Neural progenitor cell (in vitro differentiated cells): ENCODE results near the gene FAT3. TPM values are rescaled to one million over a fixed set of nuclear protein-coding genes. Genes with fewer than 3 reads are reported as not detected.

ENCODE experiments used
- DNase-seq: peaks from one replicate; pipeline ENCODE4 v3.0.0-alpha.2; 2016; ENCODE audit warnings: low spot score
- H2AFZ ChIP-seq: fragments of 200-600 bp; sonication (generic); replicated peaks from 2 replicates; pipeline ENCODE4 v1.6.1; 2016; ENCODE audit warnings: antibody characterized with exemption
- H3F3A ChIP-seq: fragments of 200-600 bp; sonication (generic); 2 replicates; pipeline ENCODE4 v1.6.1; 2016; ENCODE audit warnings: antibody characterized with exemption, low read depth
- H3K27ac ChIP-seq: fragments of 200-600 bp; sonication (generic); 2 replicates; pipeline ENCODE4 v1.5.1; 2016; ENCODE audit warnings: mild to moderate bottlenecking
- H3K27me3 ChIP-seq: fragments of 200-600 bp; sonication (generic); 2 replicates; pipeline ENCODE4 v1.6.1; 2016; ENCODE audit warnings: mild to moderate bottlenecking, moderate library complexity
- H3K36me3 ChIP-seq: fragments of 200-600 bp; sonication (generic); 2 replicates; pipeline ENCODE4 v1.5.1; 2016
- H3K4me1 ChIP-seq: fragments of 200-600 bp; sonication (generic); 2 replicates; pipeline ENCODE4 v1.6.1; 2016; ENCODE audit warnings: mixed run types
- H3K4me2 ChIP-seq: fragments of 200-600 bp; sonication (generic); 2 replicates; pipeline ENCODE4 v1.6.1; 2016
- H3K4me3 ChIP-seq: fragments of 200-600 bp; sonication (generic); 2 replicates; pipeline ENCODE4 v1.5.1; 2016
- H3K79me2 ChIP-seq: fragments of 200-600 bp; sonication (generic); 2 replicates; pipeline ENCODE4 v1.6.1; 2016; ENCODE audit warnings: low read depth
- H3K9ac ChIP-seq: fragments of 200-600 bp; sonication (generic); 2 replicates; pipeline ENCODE4 v1.6.1; 2016
- H3K9me3 ChIP-seq: fragments of 200-600 bp; sonication (generic); 2 replicates; pipeline ENCODE4 v1.5.1; 2016; ENCODE audit warnings: low read depth
- H4K20me1 ChIP-seq: fragments of 200-600 bp; sonication (generic); 2 replicates; pipeline ENCODE4 v1.6.1; 2016; ENCODE audit warnings: low read depth
- H3K27ac Mint-ChIP-seq: 3 replicates; pipeline ENCODE4 v1.8.0; 2021; ENCODE audit warnings: mixed read lengths
- H3K27me3 Mint-ChIP-seq: 2 replicates; pipeline ENCODE4 v1.8.0; 2022; ENCODE audit warnings: low read depth, mild to moderate bottlenecking, inconsistent platforms, moderate library complexity, mixed read lengths; ENCODE audit not compliant: insufficient read depth
- H3K36me3 Mint-ChIP-seq: 3 replicates; pipeline ENCODE4 v1.8.0; 2021; ENCODE audit warnings: mixed read lengths
- H3K4me1 Mint-ChIP-seq: 3 replicates; pipeline ENCODE4 v1.8.0; 2021; ENCODE audit warnings: mixed read lengths
- H3K4me3 Mint-ChIP-seq: 3 replicates; pipeline ENCODE4 v1.8.0; 2021; ENCODE audit warnings: mild to moderate bottlenecking, moderate library complexity, mixed read lengths
- H3K9me3 Mint-ChIP-seq: 3 replicates; pipeline ENCODE4 v1.8.0; 2020; ENCODE audit warnings: mixed read lengths
- EZH2 ChIP-seq: fragments of 200-600 bp; sonication (generic); IDR thresholded peaks from 2 replicates; pipeline ENCODE4 v1.6.1; 2017; ENCODE audit warnings: antibody characterized with exemption, mild to moderate bottlenecking, moderate library complexity
- EZH2phosphoT487 ChIP-seq: fragments of 200-600 bp; sonication (generic); IDR thresholded peaks from 2 replicates; pipeline ENCODE4 v1.6.1; 2017; ENCODE audit warnings: antibody characterized with exemption
- total RNA-seq: library from RNA; depleted of rRNA; stranded (reverse); fragments of >200 nt; gene quantifications from 2 replicates; pipeline ENCODE4 v1.2.3, GENCODE V29; 2015; ENCODE audit warnings: low replicate concordance
- TF ChIP-seq, protein P1 (sequence below): fragments of 200-600 bp; sonication (generic); IDR thresholded peaks from 2 replicates; pipeline ENCODE4 v1.5.1; 2017; ENCODE audit warnings: antibody characterized with exemption, mild to moderate bottlenecking

Gene FAT3
- total RNA-seq, 1 donor from 2014 or later = 22.0 TPM

DNA sequence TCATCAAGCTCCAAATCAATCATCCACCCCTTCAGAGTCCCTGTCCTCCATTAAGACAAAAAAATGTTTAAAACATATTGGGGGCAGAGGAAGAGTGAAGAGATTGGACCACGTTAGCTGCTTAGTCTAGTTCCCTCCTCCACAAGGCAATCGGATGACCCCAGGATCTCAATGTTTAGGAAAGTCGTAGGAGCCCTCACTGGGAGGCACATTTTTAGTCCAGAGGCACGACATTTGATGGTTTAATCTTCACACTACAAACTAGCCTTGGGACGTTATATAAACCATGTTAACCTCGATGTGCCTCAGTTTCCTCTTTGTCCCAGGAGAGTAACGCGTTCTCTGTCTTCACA is 588 bp upstream of the FAT3 start:
- H3K4me3 Mint-ChIP-seq = peak overlapping the region; percentile 98
- Histone ChIP-seq H3K4me1 (peaks cover 35% of the 10 kb centered on the region), H3K9ac (no peak overlapping the region), H3K4me2 (peak overlapping the region; percentile 93), H2AFZ (peak overlapping the region; percentile 75), H3K9me3 (peaks cover 12% of the 10 kb centered on the region), H3K27me3 (peaks cover 30% of the 10 kb centered on the region), H4K20me1 (no peaks in the 10 kb centered on the region), H3K79me2 (peaks cover 5% of the 10 kb centered on the region), H3K4me3 (peak overlapping the region; percentile 63), H3K27ac (no peak overlapping the region), H3K36me3 (no peaks in the 10 kb centered on the region), H3F3A (peaks cover 55% of the 10 kb centered on the region)
- H3K36me3 Mint-ChIP-seq = no peaks in the 10 kb centered on the region
- no peak for DNase-seq
- H3K27ac Mint-ChIP-seq = peak overlapping the region; percentile 58
- H3K9me3 Mint-ChIP-seq = peaks cover 7% of the 10 kb centered on the region
- H3K27me3 Mint-ChIP-seq = peaks cover 25% of the 10 kb centered on the region
- H3K4me1 Mint-ChIP-seq = peaks cover 41% of the 10 kb centered on the region
- TF ChIP-seq EZH2 (no peak), EZH2phosphoT487 (no peak)
- TF ChIP-seq, protein P1, sequence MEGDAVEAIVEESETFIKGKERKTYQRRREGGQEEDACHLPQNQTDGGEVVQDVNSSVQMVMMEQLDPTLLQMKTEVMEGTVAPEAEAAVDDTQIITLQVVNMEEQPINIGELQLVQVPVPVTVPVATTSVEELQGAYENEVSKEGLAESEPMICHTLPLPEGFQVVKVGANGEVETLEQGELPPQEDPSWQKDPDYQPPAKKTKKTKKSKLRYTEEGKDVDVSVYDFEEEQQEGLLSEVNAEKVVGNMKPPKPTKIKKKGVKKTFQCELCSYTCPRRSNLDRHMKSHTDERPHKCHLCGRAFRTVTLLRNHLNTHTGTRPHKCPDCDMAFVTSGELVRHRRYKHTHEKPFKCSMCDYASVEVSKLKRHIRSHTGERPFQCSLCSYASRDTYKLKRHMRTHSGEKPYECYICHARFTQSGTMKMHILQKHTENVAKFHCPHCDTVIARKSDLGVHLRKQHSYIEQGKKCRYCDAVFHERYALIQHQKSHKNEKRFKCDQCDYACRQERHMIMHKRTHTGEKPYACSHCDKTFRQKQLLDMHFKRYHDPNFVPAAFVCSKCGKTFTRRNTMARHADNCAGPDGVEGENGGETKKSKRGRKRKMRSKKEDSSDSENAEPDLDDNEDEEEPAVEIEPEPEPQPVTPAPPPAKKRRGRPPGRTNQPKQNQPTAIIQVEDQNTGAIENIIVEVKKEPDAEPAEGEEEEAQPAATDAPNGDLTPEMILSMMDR = no peak

DNA sequence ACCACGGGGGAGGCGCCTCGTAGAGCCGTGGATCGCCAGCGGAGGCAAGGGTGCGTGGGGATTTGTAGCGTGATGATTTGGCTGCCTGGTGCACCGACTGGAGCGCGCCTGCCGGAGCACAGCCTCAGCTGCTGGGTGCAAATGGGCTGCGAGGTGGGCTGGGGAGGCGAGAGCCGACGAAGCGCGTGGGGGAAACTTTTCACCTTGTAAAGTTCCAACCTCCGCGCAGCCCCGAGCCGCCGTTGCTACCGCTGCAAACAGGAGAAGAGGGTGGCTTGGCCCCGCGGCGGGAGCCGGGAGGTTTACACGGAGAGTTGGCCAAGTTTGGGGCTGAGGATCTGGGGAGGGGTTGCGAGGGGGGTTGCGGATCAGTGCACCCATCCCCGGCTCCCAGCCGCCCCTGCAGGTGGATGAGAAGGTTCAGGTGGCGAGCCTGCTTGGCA is 528 bp downstream of the FAT3 start:
- Mint-ChIP-seq H3K4me3 (peak overlapping the region; percentile 98), H3K9me3 (peaks cover 7% of the 10 kb centered on the region), H3K27me3 (peaks cover 25% of the 10 kb centered on the region), H3K36me3 (no peaks in the 10 kb centered on the region), H3K4me1 (peaks cover 50% of the 10 kb centered on the region), H3K27ac (peak overlapping the region; percentile 97)
- Histone ChIP-seq H3F3A (peaks cover 55% of the 10 kb centered on the region), H4K20me1 (no peaks in the 10 kb centered on the region), H3K27ac (no peak overlapping the region), H3K9ac (no peak overlapping the region), H3K79me2 (peaks cover 16% of the 10 kb centered on the region), H3K9me3 (peaks cover 9% of the 10 kb centered on the region), H3K27me3 (peaks cover 30% of the 10 kb centered on the region), H3K4me3 (peak overlapping the region; percentile 63), H3K36me3 (no peaks in the 10 kb centered on the region), H2AFZ (peak overlapping the region; percentile 75), H3K4me1 (peaks cover 33% of the 10 kb centered on the region), H3K4me2 (peak overlapping the region; percentile 93)
- TF ChIP-seq, protein P1 = no peak
- no peak for TF ChIP-seq EZH2phosphoT487
- no peak for TF ChIP-seq EZH2
- DNase-seq = peak; percentile 51

DNA sequence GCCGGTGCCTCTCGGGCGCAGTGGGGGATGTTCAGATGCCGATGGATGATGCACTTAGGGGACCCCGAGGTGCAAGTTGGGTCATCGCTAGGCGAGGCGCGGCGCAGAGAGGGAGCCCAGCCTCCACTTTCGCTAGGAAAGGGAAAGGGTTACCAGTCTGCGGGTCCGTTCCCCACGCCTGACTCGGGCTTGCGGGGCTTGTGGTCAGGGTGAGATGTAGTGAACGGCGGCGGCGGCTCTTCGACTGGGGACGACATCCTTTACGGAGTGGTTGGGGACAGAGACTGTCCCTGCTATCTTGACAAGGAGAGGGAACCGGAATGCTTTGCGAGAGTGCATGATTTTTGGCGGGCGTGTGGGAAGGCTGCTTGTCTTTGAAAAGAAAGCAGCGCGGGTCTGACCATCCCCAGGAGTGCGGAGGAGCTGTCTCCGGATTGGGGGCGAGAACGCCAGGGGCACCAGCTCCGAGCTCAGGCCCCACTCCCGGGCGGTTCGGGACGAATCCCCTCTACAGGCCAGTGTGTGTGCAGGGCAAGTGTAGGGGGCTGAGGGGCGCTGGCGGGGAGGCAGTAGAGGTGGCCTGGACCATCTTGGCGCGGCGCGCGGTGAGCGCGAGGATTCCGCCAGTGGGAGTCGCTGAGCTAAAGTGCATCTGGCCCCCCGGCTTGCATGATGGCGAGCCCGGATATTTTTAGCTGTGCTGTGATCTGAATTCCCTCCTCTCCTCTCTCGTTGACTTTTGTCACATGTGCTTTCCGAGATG is 1.1 kb downstream of the FAT3 start:
- H3K4me3 Mint-ChIP-seq = peak overlapping the region; percentile 98
- peak overlapping the region; percentile 97 for H3K27ac Mint-ChIP-seq
- TF ChIP-seq EZH2 (no peak), EZH2phosphoT487 (peak; percentile 4)
- peaks cover 55% of the 10 kb centered on the region for H3F3A ChIP-seq
- peak overlapping the region; percentile 75 for H2AFZ ChIP-seq
- no peaks in the 10 kb centered on the region for H3K36me3 Mint-ChIP-seq
- peaks cover 22% of the 10 kb centered on the region for H3K27me3 Mint-ChIP-seq
- peak overlapping the region; percentile 93 for H3K4me2 ChIP-seq
- no peak overlapping the region for H3K27ac ChIP-seq
- H3K4me1 Mint-ChIP-seq = peaks cover 52% of the 10 kb centered on the region
- H3K4me1 ChIP-seq = peaks cover 33% of the 10 kb centered on the region
- peaks cover 5% of the 10 kb centered on the region for H3K9me3 ChIP-seq
- peak overlapping the region; percentile 63 for H3K4me3 ChIP-seq
- DNase-seq = peak; percentile 77
- peaks cover 1% of the 10 kb centered on the region for H3K9me3 Mint-ChIP-seq
- H3K9ac ChIP-seq = no peak overlapping the region
- H4K20me1 ChIP-seq = no peaks in the 10 kb centered on the region
- H3K79me2 ChIP-seq = peaks cover 22% of the 10 kb centered on the region
- no peaks in the 10 kb centered on the region for H3K36me3 ChIP-seq
- peaks cover 30% of the 10 kb centered on the region for H3K27me3 ChIP-seq
